Right ventricle myocardium superior (tissue), 1 donor: Measurements from ENCODE around the gene SGPL1. TPM values are rescaled to one million over a fixed set of nuclear protein-coding genes. Genes with fewer than 3 reads are reported as not detected.
A peak's percentile ranks its signal among the peaks of the same experiment; 100 is the strongest.

Experiments
- ATAC-seq: fragments of 200-7000 bp; cut with Tn5 transposase; one replicate; pipeline ENCODE4 v1.9.1; 2020; ENCODE audit warnings: mild to moderate bottlenecking; ENCODE audit not compliant: poor library complexity
- DNase-seq: peaks from one replicate; pipeline ENCODE4 v3.0.0-alpha.2; 2020
- intact Hi-C: fragments of 100-400 bp; cut with DNase I; formaldehyde crosslinking; loops from one replicate; pipeline ENCODE4 v1.11.2; 2022
- total RNA-seq: library from RNA; stranded (reverse); fragmentation: NEBNext Ultra II Directional; extraction: Animal tissue kit (Norgen Biotek cat#: 25700); gene quantifications from one replicate; pipeline ENCODE4 v1.2.1, GENCODE V29; 2021
- donor health status: DM: no; HTN: yes; CAD: no; lungs with severe emphysema.

The SGPL1 gene
- total RNA-seq, 1 donor from 2014 or later, result 11.6 TPM

DNA sequence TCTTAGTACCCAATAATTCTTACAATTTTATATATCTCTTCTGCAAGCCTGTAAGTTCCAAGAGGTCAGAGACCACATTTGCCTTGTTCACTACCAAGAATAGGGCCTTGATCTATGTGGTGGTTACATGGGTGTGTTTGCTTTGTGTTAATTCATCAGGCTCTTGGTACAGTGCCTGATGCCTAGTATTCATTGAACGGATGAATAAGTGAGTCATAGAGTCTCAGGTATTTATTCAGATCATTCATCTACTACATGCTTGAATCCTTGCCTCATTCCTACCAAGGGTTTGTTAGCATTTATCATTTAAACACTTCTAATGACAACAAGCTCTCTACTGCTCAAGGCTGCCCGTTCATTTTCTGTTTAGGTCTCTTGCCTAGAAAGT is 11.3 kb upstream of the SGPL1 start:
- DNase-seq, result no peak
- intact Hi-C loops, result no loop called here

GRCh38 chr10:70805619-70806215 is 10.0 kb upstream of the SGPL1 start:
- ATAC-seq (no peak), DNase-seq (no peak)
- intact Hi-C loops, result no loop called here

More for the DNA sequence above, 11.3 kb upstream of the SGPL1 start:
- no peak for ATAC-seq

DNA sequence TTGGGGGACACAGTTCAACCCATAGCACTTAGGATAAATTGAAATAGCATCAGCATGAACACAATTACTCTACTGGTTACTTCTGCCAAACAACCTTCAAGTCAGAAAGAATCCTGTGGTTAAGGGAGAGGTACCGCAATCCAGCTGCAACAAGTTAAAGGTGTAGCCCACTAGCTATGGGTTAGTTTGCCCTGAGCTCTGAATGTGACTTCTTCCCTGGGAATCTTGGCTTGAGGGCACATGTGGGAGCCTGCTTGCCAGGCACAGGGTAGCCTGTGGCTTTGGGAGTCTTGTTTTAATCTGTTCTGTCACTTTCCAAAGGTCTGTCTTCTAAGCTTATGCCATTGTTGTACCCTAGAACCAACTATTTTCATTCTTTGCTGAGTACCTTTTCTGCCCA is 8.9 kb upstream of the SGPL1 start:
- DNase-seq, result no peak
- no peak for ATAC-seq

DNA sequence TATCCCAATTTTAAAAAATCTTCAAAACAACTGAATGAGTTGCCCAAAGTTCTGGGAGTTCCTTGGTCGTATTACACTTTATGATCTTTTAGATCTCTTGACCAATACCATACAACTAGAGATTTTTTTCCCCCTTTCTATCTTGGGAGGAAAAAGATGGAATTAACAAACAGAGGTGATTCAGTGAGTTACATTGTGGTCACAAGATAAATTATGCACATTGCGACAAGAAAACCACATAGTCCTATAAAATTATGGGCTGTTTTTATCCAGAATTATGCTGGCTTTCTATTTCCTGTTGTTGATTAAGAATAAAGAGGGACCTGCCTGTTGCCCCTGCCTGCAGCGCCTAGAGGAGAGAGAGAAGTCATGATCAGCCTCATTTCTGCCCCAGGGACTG is 8.2 kb upstream of the SGPL1 start:
- DNase-seq (no peak), ATAC-seq (no peak)
- intact Hi-C loops, result no loop called here

More for the DNA sequence above, 8.9 kb upstream of the SGPL1 start:
- intact Hi-C loops, result no loop called here

DNA sequence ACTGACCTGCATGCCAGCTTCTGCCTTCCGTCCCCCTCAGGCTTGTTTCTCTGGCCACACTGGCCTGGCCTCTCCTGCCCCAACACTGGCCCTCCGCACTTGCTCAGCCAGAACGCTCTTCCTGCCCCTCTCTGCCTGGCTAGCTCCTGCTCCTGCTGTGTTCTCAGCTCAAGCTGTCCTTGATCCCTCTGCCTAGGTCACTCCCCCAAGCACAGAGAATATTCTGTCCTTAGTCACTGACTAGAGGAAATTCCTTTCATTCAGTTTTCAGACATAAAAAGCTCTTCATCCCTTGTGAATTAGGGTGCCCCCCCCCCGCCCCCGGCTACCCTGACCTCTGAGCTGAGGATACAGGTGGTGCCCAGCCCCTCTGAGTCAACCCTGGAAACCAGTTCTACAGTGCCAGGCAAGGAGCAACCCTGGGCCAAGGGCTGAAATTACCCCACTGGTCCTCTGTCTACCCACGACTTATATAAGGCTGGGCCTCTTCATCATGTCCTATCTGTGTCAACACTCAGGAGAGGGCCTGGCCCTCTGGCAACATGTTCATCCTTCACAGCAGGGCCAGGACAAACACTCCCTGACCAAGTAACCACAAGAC is 6.6 kb upstream of the SGPL1 start:
- intact Hi-C loops, result no loop called here
- ATAC-seq (peak; percentile 54), DNase-seq (no peak)

- intact Hi-C loops, result no loop called here
Measured at GRCh38 chr10:70809726-70810125, 6.0 kb upstream of the SGPL1 start.

GRCh38 chr10:70810967-70811366 is 4.8 kb upstream of the SGPL1 start:
- DNase-seq, result no peak
- no peak for ATAC-seq
- intact Hi-C loops, result no loop called here

More at GRCh38 chr10:70809726-70810125, 6.0 kb upstream of the SGPL1 start:
- ATAC-seq (no peak), DNase-seq (no peak)

- no peak for ATAC-seq
- DNase-seq, result no peak
- intact Hi-C loops, result no loop called here
Measured at GRCh38 chr10:70811881-70812280, 3.9 kb upstream of the SGPL1 start.

DNA sequence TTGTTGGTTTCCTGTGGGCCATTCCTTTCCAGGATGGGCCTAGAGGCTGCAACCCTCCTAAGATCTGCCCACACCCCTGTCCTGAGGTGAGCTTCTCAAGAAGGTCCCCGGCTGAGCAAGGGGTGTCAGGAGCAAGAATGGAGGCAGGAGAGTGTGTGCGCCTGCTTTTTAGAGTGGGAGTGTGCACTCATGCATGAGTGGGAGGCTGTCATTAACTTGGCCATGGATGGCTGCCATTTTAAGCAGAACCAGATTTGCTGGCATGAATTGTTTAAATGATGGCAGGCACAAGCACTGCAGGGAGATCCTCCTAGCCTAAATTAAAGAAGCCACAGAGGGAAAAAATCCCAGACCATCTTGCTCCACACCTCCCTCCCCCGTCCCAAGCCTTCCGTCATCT is 2.9 kb upstream of the SGPL1 start:
- DNase-seq (no peak), ATAC-seq (no peak)
- intact Hi-C loops, result no loop called here

DNA sequence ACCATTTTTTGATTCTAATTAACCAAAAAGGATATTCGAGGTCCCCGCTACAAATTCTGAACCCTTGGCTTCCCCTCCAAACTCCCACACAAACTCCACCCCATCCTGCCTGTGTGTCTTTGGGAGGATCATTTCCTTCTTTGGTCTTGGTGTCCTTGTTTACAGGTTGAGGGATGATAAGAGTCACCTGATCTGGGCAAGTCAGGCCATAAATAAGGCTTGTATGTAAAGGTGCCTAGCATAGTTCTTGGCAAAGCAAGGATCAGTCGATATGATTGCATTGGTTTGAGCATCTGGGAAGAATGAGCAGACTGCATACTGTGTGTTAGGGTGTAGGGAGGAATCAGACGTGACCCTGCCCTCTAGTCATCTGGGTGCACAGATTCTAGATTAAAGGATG is 1.6 kb upstream of the SGPL1 start:
- DNase-seq, result no peak
- intact Hi-C loops, result loop anchor here (2.0 kb wide), 1 partner anchor 69 kb away; no protein-coding TSS in a partner anchor
- ATAC-seq, result no peak

- intact Hi-C loops, result no loop called here
- ATAC-seq (peak; percentile 76), DNase-seq (peak; percentile 78)
Measured at GRCh38 chr10:70816220-70816894, 609 bp downstream of the SGPL1 start.

DNA sequence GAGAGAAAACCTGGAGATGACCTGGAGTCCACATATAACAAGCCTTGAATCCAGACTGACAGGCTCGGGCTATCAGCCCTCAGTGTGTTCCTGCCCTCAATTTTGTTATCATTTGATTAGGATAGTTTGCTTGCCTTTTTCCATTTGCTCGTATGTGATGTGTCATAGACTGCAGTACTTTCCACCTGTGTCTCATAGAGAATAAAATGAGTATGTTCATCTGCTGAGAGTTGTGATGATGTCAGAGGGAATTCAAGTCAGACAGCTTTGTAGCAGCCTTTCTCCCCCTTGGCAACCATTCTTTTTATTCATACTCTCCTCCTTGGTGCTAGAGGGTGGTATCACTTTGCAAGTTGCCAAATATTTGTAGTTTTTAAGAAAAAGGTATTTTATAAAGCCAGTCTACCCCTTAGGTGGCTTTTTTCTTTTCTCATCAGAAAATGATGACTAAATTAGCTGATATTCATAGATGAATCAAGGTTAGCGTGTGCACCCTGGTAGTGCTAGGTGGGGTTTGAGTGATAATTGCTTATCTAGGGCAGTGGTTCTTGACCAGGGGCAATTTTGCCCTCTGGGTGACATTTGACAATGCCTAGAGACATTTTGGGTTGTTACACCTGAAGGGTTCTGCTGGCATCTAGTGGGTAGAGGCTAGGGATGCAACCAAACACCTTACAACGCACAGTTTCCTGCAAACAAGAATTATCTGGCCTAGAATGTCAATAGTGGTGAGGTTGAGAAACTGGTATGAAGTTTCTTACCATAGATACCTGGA is 5.4 kb downstream of the SGPL1 start:
- intact Hi-C loops, result no loop called here
- ATAC-seq, result no peak
- no peak for DNase-seq

DNA sequence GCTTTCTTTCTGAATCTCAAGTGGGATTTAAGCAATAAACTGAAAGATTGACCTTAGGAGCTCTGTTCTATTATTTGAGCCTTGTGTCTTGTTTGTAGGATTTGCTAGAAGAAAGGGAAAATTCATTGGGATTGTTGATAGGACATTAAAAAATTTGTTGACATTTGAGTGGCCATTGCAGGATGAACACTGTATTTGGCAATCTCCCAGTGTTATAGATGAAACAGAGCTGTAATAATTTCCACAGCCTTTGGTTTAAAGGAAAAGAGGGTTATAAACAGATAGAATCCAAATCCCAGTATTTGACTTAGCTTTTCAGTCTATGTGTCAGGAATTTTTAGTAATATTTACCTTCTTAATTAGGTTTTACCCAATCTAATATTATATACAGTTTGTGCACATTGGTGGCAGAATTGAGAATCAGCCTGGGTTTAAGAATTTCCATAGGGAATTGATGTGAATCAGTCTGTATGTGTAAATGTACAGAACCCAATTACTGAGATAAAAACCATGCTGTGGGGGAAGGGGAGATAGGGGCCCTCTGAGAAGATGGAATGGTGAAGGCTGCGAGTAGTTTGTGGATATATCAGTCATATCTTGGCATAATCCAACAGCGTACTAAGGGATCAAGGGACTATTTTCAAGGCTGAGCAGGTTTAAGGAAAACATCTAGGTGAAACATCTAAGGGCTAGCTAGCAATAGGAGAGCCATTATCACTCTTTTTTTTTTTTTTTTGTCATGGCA is 6.5 kb downstream of the SGPL1 start:
- ATAC-seq (no peak), DNase-seq (no peak)
- intact Hi-C loops, result no loop called here

DNA sequence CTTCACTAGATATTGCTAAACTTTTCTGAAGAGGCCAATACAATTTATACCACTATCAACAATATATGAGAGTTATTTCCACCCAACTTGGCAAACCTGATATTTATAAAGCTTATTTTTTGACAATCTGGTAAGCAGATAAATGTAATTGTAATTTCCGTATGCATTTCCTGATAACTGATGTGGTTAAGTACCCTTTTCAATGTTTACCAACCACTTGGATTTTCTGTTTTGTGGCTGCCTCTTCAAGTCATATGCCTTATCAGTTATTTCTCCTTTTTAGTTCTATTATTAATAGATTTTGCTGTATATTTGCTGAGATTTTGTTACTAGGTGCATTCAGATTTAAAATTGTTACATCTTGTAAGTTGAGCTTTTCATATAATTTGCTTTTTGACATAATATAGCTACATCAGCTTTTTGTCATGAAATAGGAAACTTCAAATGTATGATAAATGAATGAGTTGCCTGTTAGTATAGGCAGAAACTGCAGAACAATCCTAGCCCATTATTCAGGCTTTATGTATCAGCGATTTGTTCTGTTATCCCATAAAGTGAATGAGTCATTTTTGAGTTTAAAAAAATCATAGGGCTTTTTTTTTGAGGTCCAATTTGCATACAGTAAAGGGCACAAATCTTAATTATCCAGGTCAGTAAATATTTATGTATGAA is 11.5 kb downstream of the SGPL1 start:
- DNase-seq, result no peak
- intact Hi-C loops, result no loop called here
- no peak for ATAC-seq

GRCh38 chr10:70828923-70829322 is 13.2 kb downstream of the SGPL1 start:
- ATAC-seq (no peak), DNase-seq (no peak)
- intact Hi-C loops, result no loop called here

- intact Hi-C loops, result no loop called here
- ATAC-seq (peak; percentile 89), DNase-seq (no peak)
Measured at GRCh38 chr10:70829543-70829942, 13.8 kb downstream of the SGPL1 start.

- intact Hi-C loops, result no loop called here
- ATAC-seq (no peak), DNase-seq (no peak)
Measured at GRCh38 chr10:70830164-70830563, 14.4 kb downstream of the SGPL1 start.

DNA sequence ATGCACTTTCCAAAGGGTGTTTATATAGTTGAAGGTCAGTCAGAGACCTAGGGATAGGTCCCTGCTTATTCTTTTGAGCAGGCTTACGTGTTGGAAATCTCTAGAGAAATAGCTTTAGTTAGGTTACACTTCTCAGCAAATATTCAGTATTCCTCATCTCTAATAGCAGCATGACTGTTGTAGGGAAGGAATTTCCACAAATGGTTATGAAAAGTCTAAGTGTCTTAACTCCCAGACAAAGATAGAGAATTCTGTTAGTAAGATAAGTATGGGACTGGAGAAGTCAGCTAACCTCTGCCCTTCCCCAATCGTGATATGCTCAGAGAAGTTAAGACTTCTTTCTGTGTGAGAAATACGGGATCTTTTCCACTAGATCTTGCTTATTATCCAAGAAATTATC is 16.5 kb downstream of the SGPL1 start:
- ATAC-seq, result no peak
- intact Hi-C loops, result no loop called here
- no peak for DNase-seq
